ENCODE data around the gene TRAPPC8.
"Not testable (repeated sequence)": the region's sequence is repeated elsewhere in the genome, so short reads cannot be mapped to it uniquely, and the experiment has no call there.

TRAPPC8 gene

GRCh38 chr18:31850844-31851243 is 92.1 kb downstream of the TRAPPC8 start:
- DNase-seq: no peak

DNA sequence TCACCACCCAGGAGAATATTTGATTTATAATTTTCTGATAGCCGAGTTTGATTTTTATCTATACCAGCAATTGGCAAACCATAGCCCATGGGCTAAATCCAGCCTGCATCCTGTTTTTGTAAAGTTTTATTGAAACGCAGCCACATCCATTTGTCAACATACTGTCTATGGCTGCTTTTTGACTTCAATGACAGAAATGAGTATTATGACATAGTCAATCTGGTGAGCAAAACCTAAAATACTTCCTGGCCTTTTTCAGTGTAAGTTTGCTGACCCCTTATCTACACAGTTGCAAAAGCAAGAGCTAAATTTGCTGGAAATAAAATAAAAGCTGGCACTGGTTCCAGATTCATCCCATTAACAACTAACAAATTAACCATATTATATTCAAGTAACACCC is 102.4 kb downstream of the TRAPPC8 start:
- no peak for DNase-seq

DNA sequence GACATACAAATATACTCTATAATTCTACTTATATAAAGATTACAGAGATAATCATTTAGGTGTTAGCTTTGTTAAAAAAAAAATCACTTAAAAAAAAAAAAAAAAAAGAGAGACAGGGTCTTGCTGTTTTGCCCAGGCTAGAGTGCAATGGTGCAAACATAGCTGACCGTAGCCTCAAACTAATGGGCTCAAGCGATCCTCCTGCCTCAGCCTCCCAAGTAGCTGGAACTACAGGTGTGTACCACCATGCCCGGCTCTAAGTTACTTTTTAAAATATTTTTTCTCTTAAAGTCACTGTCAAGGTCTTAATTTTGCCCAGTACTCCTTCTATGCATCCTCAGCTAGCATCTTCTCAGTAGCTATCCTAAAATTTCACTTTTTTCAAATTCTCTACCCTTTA is 105.0 kb downstream of the TRAPPC8 start:
- DNase-seq: no peak

DNA sequence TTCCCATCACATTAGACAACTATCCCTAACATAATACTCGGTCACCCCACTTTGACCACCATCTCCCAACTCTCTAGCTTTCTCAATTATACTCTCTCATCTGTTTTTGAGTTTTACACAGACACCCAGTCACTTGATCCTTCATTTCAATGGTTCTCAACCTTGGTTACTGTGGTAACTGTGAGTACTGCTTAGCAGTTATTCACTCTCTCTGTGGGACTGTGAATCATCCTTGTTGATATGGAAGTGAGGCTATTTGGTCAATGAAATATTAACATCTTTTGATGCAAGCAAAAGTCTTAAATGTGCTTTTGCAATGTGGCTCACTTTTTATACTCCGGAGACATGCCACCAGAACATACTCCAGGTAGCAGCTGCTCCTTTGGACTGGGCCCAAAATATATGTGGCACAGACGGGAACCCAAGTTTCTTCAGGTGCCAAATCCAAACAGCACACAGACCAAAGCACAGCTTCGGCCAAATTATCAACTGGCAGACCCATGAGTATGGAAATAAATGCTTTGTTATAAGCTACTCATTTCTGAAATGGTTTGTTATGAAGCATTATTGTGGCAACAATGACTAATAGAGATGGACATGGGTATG is 107.3 kb downstream of the TRAPPC8 start:
- no peak for DNase-seq

DNA sequence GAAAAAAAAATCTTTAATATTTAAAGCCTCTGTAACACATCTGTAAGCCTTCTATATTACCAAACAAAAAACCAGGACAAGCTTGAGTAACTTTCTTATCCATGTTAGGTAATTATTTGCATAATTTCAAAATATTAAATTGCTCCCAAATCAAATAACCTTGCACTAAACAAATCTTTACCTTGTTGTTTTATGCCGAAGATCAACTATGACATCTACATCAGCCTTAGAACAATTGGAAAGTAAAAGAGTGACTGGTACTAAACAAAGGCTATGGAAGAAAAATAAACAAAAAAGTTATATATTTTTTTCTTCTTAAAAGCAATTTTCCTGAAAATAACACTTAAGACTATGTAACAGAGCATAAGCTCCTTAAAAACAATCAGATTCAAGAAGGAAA is 111.0 kb downstream of the TRAPPC8 start:
- no peak for DNase-seq

DNA sequence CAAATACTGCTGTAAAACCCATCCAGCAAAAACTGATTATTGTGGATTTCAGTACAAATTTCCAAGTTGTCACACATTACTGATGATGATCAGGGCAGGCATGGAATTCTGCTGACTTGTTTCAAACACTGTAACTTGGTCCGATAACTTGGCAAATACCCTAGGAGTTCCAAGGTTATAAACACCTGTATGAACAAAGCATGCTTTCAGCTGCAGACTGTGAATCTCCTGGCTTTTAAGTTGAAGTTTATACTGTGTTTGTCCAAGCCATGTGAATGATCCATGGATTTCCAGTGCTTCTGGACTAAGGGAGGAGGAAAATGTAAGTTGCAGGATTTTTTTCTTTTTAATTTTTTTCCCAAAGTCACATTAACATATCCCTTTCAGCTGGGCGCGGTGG is 112.2 kb downstream of the TRAPPC8 start:
- no peak for DNase-seq

DNA sequence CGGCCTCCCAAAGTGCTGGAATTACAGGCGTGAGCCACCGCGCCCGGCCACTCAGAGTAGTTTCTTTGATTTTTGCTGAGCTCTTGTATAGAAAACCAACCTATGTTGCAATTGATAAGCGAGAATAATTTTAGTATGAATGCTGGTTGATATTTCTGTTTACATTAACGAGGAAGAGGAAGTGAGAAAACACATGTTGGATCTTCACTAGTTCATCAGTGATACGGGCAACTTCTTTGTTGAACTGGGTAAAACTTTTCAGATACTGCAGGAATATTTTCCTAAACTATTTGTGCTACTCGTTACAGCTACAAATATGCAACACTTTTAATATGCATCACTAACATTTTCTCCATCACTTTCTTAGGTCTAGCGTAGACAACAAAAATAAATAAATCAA is 114.3 kb downstream of the TRAPPC8 start:
- no peak for DNase-seq

DNA sequence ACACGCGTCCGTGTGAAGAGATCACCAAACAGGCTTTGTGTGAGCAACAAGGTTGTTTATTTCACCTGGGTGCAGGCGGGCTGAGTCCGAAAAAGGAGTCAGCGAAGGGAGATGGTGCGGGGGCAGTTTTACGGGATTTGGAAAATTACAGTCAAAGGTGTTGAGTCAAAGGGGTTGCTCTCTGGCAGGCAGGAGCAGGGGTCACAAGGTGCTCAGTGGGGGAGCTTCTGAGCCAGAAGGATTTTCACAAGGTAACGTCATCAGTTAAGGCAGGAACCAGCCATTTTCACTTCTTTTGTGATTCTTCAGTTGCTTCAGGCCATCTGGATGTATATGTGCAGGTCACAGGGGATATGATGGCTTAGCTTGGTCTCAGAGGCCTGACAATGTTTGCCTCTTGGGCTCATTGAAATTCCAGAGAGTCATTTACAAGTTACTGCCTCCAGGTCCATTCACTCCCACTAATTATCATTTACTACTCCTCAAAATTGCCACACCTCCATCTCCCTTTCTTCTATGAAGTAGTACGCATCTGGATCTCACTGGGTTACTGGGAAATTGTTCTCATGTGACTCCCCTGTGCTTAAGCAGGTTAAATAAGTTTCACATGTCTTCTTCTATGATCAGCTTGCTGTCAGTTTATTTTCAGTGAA is 116.1 kb downstream of the TRAPPC8 start:
- DNase-seq: not testable (repeated sequence)

- no peak for DNase-seq
Measured at GRCh38 chr18:31825772-31826171, 117.2 kb downstream of the TRAPPC8 start.

DNA sequence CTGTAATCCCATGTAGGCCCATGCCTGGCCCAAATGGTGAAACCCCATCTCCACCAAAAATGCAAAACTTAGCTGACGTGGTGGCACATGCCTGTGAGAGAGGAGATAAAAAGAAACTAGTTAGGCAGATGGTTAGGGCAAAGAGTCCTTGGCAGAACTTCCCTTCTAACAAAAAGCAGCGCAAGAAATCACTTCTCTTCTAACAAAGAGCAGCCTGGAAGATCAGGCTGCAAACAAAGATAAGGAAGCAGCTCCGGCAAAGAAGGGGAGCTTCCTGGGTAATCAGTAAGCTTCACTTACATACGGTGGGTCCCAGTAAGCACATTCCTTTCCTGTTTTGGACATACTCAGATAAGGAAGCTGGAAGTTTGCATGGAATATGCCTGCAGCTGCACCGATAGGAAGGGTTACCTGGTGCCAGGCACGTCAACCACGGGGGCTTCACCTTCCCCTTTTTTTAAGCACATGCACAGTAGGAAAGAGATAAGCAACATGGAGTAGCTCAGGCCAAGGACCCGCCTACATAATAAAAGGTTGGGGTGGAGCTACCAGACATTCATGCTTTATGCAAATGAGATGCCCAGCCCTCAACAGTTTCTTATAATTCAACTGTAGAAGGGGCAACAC is 121.3 kb downstream of the TRAPPC8 start:
- no peak for DNase-seq

DNA sequence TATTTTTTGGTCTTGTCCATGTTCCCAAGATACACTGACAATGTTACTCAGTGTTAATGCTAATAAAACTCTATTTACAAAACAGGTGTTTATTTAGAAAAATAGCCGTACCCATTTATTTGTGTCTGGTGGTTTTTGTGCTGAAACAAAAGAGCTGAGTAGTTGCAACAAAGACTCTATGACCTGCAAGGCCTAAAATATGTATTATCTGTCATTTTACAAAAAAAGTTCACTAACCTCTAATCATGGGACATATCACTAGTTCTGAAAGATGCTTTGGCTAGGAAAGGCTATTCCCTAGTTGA is 123.1 kb downstream of the TRAPPC8 start:
- DNase-seq: no peak

- DNase-seq: peak in 1 of 5 donors; percentile 19
Measured at GRCh38 chr18:31819106-31819924, 123.6 kb downstream of the TRAPPC8 start.

DNA sequence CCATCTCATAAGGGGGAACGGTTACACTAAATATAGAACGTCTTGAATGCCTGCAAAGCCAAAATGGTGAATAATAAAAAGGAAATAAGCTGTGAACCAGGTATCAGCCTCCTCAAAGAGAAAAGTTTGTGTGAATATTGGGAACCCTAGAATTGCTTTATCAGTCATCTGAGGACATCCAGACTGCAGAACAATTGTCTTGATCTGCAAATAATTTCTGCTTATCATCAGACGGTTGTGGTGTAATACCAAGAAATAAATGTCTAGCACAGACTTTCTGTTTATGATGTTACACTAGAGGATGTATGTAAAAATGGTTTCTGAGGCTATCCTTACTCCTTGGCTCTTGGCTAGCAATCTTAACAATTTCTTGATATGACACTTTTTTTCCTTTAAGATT is 128.8 kb downstream of the TRAPPC8 start:
- no peak for DNase-seq

- not testable (repeated sequence) for DNase-seq
Measured at GRCh38 chr18:31810336-31811130, 132.4 kb downstream of the TRAPPC8 start.

- not testable (repeated sequence) for DNase-seq
Measured at GRCh38 chr18:31809049-31809448, 133.9 kb downstream of the TRAPPC8 start.

DNA sequence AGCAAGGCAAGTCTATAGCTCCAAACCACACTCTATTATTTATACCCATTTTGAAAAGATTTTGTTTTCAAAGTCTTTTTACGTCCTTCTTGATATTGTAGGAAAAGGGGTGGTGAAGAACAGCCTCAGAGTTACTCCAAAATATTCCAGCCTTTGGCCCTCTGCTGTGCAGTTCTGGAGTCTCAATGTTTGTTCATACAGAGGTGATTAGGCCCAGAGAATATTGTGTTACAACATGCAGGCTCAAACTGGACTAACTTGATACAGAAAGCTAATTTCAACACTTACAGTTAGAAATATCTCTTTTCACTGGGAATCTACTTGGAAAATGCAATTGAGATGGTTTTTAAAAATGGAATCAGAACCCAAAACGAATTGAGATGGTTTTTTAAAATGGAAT is 141.8 kb downstream of the TRAPPC8 start:
- DNase-seq: no peak

DNA sequence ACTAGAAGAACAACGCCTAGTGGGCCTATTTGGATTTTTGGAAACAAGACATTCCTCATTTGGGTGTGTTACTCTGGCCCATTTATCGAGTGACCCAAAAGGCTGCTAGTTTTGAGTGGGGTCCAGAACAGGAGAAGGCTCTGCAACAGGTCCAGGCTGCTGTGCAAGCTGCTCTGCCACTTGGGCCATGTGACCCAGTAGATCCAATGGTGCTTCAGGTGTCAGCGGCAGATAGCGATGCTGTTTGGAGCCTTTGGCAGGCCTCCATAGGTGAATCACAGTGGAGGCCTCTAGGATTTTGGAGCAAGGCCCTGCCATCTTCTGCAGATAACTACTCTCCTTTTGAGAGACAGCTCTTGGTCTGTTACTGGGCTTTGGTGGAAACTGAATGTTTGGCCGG is 143.7 kb downstream of the TRAPPC8 start:
- DNase-seq: not testable (repeated sequence)

GRCh38 chr18:31798399-31798798 is 144.5 kb downstream of the TRAPPC8 start:
- DNase-seq: no peak

GRCh38 chr18:31795747-31796146 is 147.2 kb downstream of the TRAPPC8 start:
- no peak for DNase-seq

DNA sequence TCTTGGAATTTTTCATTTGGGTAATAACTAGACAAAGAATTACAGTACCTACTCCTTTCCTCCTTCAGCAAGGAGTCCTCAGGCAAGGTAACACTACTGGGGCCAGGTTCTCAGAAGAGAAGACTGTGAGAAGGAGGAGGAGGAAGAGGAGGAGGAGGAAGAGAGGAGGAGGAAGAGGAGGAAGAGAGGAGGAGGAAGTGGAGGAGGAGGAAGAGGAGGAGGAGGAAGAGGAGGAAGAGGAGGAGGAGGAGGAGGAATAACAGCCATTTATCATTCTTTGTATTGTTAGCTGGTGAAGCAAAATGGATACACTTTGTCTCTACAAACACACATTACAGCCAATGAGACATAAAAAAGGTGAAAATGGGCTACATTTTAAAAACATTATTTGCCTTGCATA is 149.4 kb downstream of the TRAPPC8 start:
- DNase-seq: no peak

DNA sequence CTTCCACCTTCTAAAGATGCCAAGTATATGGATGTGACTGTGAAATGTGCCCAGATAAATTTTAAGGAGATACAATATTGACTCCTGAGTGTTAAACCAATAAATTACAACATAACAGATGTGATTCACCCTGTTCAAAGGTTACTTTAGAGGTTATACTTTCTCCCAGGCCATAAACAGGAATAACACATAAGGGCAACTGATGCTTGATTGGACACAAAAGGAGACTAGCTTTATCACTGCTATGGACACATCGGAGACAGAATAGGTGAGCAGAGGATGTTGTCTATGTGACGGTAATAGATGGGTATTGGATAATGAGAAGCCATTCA is 150.4 kb downstream of the TRAPPC8 start:
- no peak for DNase-seq

DNA sequence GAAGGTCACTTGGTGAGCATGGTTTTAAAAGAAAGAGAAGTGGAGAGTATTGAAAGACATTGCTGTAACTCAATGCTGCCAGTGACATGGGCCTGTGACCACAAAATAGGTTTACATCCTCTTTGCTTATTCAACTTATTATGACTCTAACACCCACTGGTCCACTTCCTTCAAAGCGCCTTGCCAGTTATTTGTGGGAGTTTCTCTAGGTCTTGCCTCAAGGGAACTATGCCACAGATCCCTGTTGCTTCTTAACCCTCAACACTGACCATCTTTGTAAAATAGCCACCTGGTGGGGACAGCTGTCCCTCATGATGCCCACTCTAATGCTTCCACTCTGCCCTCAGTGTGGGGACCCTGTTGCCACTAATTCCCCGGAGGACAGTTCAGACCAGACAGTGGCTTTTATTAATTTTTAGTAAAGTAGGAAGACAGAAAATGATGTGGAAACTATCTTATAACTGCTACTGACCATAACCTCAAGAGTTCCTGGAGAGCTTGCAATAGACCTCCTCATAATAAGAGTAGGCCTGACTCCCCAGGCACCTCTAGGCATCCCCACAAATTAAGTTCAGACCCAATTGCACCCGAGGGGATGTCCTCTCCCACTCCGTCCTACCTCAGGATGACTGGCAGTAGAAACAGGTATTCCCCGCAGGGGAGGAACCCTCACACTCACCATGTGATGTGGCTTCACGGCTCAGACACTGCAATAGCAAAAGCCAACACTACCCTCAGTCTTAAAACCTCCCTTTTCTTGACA is 150.9 kb downstream of the TRAPPC8 start:
- DNase-seq: no peak

All from T-helper 1 cell (primary cell).